MM.1S (cell line): Measurements from ENCODE around the gene SNCA.

Experiments
- CTCF ChIP-seq: fragments of 300-600 bp; sonication (generic); IDR thresholded peaks from 2 replicates; pipeline ENCODE4 v1.5.1; 2016; ENCODE audit warnings: antibody characterized with exemption, low read length, mixed read lengths
- EZH2 ChIP-seq: fragments of 300-600 bp; sonication (generic); optimal IDR thresholded peaks from 2 replicates; pipeline ENCODE3; 2017; ENCODE audit warnings: low read depth, mild to moderate bottlenecking, antibody characterized with exemption, low read length, mixed read lengths

- TF ChIP-seq CTCF (no peak), EZH2 (no peak)
These were observed 39.6 kb upstream of the SNCA start for GRCh38 chr4:89876548-89876947.
